Small intestine (tissue), 4 donors: Measurements from ENCODE around the gene CDC42. TPM values are rescaled to one million over a fixed set of nuclear protein-coding genes. Genes with fewer than 3 reads are reported as not detected.

Experiments used
- polyA plus RNA-seq, 4 donors: library from polyadenylated mRNA; stranded (reverse) in 3 of 4; unstranded in 1 of 4; fragments of 200-250 nt in 3 of 4; fragments of 120-200 nt in 1 of 4; gene quantifications; one replicate each; pipeline versions ENCODE4 v1.2.1 to v1.2.3, GENCODE V29; 2013
- donor health status: healthy with polysubstance abuse.
- donor health status: Bipolar disorder and iron deficiency.
- donor health status: healthy.

CDC42 gene
- polyA plus RNA-seq, 4 donors = 175 to 255 (median 235) TPM

Other genes starting within 250 kb of the CDC42 start
- gene LDLRAD2, start 240.4 kb upstream of the CDC42 start, polyA plus RNA-seq = 1 to 10 TPM in 1 of 4 donors, under 1 TPM in 3; 0.22 to 1.7 (median 0.83) TPM
- 10 to 100 TPM in 3 of 4 donors, 1 to 10 TPM in 1; 3.6 to 82.3 (median 36.3) TPM for gene HSPG2, start 115.4 kb upstream of the CDC42 start, polyA plus RNA-seq
- gene CELA3B, start 75.7 kb upstream of the CDC42 start, polyA plus RNA-seq = 10 to 100 TPM in 1 of 4 donors, 1 to 10 TPM in 1, under 1 TPM in 2; 0.27 to 11.4 (median 2.2) TPM
- 10 to 100 TPM in 1 of 4 donors, 1 to 10 TPM in 1, under 1 TPM in 2; 0.16 to 30.6 (median 4.4) TPM for gene CELA3A, start 51.1 kb upstream of the CDC42 start, polyA plus RNA-seq
- 1 to 10 TPM in 2 of 4 donors, under 1 TPM in 1, not detected in 1; 0.81 to 2.3 (median 1.3) TPM for gene WNT4, start 90.4 kb downstream of the CDC42 start, polyA plus RNA-seq